Erythroblast (primary cell): ENCODE data around the gene LAYN.

ENCODE experiments used
- GATA1 ChIP-seq: IDR thresholded peaks from 2 replicates; pipeline ENCODE4 v1.6.1; 2011; ENCODE audit warnings: low read depth, mild to moderate bottlenecking, control low read depth, low read length, moderate library complexity
- POLR2A ChIP-seq: IDR thresholded peaks from 2 replicates; pipeline ENCODE4 v1.6.1; 2011; ENCODE audit warnings: mild to moderate bottlenecking, low read length

DNA sequence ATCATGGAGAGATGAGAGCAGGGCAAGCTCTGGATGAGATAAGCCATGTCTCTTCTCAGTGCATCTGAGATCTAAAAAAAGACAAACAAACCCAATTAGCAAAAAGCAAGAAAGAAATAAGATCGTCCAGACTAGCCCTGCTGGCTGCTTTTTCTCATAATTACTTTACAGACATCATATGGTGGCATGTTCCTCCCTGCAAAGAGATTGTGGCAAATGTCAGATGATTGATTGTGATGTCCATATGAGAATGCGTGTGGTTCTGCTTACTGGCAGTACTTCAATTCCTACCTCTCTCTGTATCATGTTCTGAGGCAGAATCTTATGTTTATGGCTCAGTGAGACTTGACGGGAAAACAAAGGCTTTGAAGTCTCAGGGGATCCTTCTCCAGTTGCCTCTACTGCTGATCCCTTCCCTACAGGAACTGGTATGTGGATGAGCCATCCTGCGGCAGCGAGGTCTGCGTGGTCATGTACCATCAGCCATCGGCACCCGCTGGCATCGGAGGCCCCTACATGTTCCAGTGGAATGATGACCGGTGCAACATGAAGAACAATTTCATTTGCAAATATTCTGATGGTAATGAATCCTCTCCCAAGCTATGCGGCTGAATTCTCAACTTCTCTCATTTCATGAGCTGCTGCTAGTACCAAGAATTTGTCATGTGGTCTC, 8.8 kb downstream of the LAYN start:
- TF ChIP-seq POLR2A (no peak), GATA1 (no peak)
